Adrenal gland (tissue), 5 donors: ENCODE results near the gene SERPINA5.

ENCODE experiments used
- CTCF ChIP-seq, 6 experiments: fragments of 450-650 bp in 4 of 6; fragments of 200-600 bp in 2 of 6; sonication (generic) in 1 of 6; IDR thresholded peaks; 1 replicate in 5 of 6; 2 replicates in 1 of 6; pipeline versions ENCODE4 v1.5.1 to v1.8.0; 2016 to 2021; ENCODE audit warnings: antibody characterized with exemption in 6 of 6, mild to moderate bottlenecking in 2 of 6, moderate library complexity in 1 of 6
- POLR2A ChIP-seq, 2 donors: fragments of 450-650 bp; IDR thresholded peaks; one replicate each; pipeline ENCODE4 v1.6.1; 2017; ENCODE audit warnings: antibody characterized with exemption in 2 of 2, mild to moderate bottlenecking in 2 of 2, moderate library complexity in 1 of 2
- donor health status: DM: no; HTN: no; CAD: no.

GRCh38 chr14:94548131-94548998, 32.9 kb upstream of the SERPINA5 start:
- TF ChIP-seq CTCF (IDR thresholded peaks at IDR 0.05): no peak
- TF ChIP-seq POLR2A (IDR thresholded peaks at IDR 0.05): no peak
